K562 (cell line): ENCODE data around the gene CEBPE. TPM values are rescaled to one million over a fixed set of nuclear protein-coding genes. Genes with fewer than 3 reads are reported as not detected.
A peak's percentile ranks its signal among the peaks of the same experiment; 100 is the strongest.

Source experiments
- ELF1 ChIP-seq: fragments of 200-800 bp; sonication (Bioruptor generic); IDR thresholded peaks from 2 replicates; pipeline ENCODE4 v1.6.1; 2016; ENCODE audit warnings: missing genetic modification characterization, missing compliant biosample characterization
- ERF ChIP-seq: fragments of 450-650 bp; formaldehyde crosslinking; IDR thresholded peaks from 2 replicates; pipeline ENCODE4 v1.4.0; 2020; ENCODE audit warnings: mild to moderate bottlenecking, mixed read lengths
- GABPB2 ChIP-seq: fragments of 250-450 bp; sonication (Bioruptor Pico); conservative IDR thresholded peaks from 2 replicates; pipeline ENCODE4 v1.5.1; 2021; ENCODE audit warnings: mild to moderate bottlenecking
- NFIX ChIP-seq: fragments of 250-450 bp; sonication (Bioruptor Pico); IDR thresholded peaks from 2 replicates; pipeline ENCODE4 v1.4.0; 2020; ENCODE audit warnings: low read depth, mild to moderate bottlenecking, moderate library complexity
- PHF20 ChIP-seq: fragments of 450-650 bp; IDR thresholded peaks from 2 replicates; pipeline ENCODE4 v1.6.1; 2018; ENCODE audit not compliant: partially characterized antibody
- SPI1 ChIP-seq: IDR thresholded peaks from 2 replicates; pipeline ENCODE4 v1.6.1; 2011; ENCODE audit warnings: low read depth, low read length, control low read depth, borderline replicate concordance
- STAG1 ChIP-seq: sonication (generic); formaldehyde crosslinking; IDR thresholded peaks from 2 replicates; pipeline ENCODE4 v1.5.0; 2020; ENCODE audit warnings: missing genetic modification reagents, borderline replicate concordance
- ZNF785 ChIP-seq: fragments of 250-450 bp; sonication (Bioruptor Pico); IDR thresholded peaks from 2 replicates; pipeline ENCODE4 v1.4.0; 2020; ENCODE audit warnings: mild to moderate bottlenecking
- polyA plus RNA-seq, 8 experiments: library from polyadenylated mRNA; depleted of rRNA in 4 of 8; stranded (reverse) in 5 of 8; unstranded in 3 of 8; fragments of >200 nt; fragmentation: Nextera tagmentation in 2 of 8; fragmentation: Illumina TruSeq in 1 of 8; extraction: Ambion mirVana in 2 of 8; extraction: Trizol in 1 of 8; gene quantifications; 2 replicates each; pipeline versions ENCODE4 v1.2.1 to v1.2.3, GENCODE V29; 2011 to 2014; ENCODE audit warnings: inconsistent platforms in 1 of 8, missing spikeins in 1 of 8
- total RNA-seq, 7 experiments: library from RNA; depleted of rRNA in 6 of 7; stranded (reverse); fragments of >200 nt in 6 of 7; fragmentation: Illumina TruSeq in 2 of 7; extraction: Trizol in 2 of 7; gene quantifications; 2 replicates each; pipeline versions ENCODE4 v1.2.1 to v1.2.3, GENCODE V29; 2011 to 2021; ENCODE audit warnings: low replicate concordance in 1 of 7
- TF ChIP-seq, protein P1 (sequence below), 2 experiments: fragments of 450-650 bp; formaldehyde crosslinking in 1 of 2; IDR thresholded peaks; 2 replicates each; pipeline versions ENCODE4 v1.4.0 to v1.6.1; 2014 to 2020; ENCODE audit warnings: mild to moderate bottlenecking in 2 of 2, borderline replicate concordance in 1 of 2, low read depth in 1 of 2
- TF ChIP-seq, protein P2 (sequence below): sonication (generic); formaldehyde crosslinking; IDR thresholded peaks from 2 replicates; pipeline ENCODE4 v1.8.1; 2023; ENCODE audit warnings: mild to moderate bottlenecking, missing genetic modification reagents

The CEBPE gene
- total and polyA plus RNA-seq, 9 of the 15 experiments (the other 6 are each of a cell fraction or from before 2014, with no cell fraction given) = 0.09 to 0.15 (median 0.13) TPM; not detected in 6

DNA sequence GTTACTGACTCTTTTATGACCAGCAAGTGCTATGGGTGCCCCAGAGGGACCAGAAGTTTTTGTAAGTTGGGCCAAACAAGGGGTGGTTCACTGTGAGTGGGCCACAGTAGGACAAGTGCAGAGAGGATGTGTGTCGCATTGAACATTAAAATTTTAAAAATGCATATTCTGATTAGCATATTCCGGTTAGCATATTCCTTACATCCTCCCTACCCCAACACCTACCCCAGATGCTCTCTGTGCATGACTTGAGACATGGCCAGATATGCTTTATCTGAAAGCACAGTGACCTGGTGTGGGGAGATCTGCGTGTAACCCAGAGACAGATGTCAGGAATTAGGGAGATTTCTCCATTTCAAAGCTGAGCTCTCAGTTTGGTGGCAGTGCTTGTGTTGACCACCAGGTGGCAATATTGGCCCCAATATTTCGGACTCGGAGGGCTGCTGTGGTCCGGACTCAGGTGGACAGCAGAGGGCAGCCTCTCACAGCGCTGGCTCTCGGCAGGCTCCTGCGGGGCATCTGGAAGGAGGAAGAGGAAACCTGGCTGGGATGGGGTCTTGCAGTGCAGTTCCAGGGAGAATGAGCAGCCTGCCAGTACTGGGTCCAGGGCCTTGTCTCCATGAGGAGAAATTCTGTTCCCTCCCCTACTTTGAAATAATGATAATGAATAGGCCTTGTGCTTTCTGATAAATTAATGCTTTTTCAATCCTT, 1.6 kb upstream of the CEBPE start (continued):
- TF ChIP-seq, protein P1, sequence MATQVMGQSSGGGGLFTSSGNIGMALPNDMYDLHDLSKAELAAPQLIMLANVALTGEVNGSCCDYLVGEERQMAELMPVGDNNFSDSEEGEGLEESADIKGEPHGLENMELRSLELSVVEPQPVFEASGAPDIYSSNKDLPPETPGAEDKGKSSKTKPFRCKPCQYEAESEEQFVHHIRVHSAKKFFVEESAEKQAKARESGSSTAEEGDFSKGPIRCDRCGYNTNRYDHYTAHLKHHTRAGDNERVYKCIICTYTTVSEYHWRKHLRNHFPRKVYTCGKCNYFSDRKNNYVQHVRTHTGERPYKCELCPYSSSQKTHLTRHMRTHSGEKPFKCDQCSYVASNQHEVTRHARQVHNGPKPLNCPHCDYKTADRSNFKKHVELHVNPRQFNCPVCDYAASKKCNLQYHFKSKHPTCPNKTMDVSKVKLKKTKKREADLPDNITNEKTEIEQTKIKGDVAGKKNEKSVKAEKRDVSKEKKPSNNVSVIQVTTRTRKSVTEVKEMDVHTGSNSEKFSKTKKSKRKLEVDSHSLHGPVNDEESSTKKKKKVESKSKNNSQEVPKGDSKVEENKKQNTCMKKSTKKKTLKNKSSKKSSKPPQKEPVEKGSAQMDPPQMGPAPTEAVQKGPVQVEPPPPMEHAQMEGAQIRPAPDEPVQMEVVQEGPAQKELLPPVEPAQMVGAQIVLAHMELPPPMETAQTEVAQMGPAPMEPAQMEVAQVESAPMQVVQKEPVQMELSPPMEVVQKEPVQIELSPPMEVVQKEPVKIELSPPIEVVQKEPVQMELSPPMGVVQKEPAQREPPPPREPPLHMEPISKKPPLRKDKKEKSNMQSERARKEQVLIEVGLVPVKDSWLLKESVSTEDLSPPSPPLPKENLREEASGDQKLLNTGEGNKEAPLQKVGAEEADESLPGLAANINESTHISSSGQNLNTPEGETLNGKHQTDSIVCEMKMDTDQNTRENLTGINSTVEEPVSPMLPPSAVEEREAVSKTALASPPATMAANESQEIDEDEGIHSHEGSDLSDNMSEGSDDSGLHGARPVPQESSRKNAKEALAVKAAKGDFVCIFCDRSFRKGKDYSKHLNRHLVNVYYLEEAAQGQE (IDR thresholded peaks at IDR 0.05; ENCODE audit: borderline replicate concordance) = peak; percentile 99
- TF ChIP-seq, protein P1 (CRISPR knock-in tag; IDR thresholded peaks at IDR 0.05; ENCODE audit: low read depth) = no peak
- TF ChIP-seq GABPB2 (no peak), ERF (CRISPR knock-in tag) (no peak), ZNF785 (no peak), ELF1 (tag) (no peak), NFIX (CRISPR knock-in tag) (no peak), SPI1 (peak; percentile 67; the same call in 1 of the 2 replicates), STAG1 (CRISPR knock-in tag) (peak; percentile 97), PHF20 (no peak)
- TF ChIP-seq, protein P2, sequence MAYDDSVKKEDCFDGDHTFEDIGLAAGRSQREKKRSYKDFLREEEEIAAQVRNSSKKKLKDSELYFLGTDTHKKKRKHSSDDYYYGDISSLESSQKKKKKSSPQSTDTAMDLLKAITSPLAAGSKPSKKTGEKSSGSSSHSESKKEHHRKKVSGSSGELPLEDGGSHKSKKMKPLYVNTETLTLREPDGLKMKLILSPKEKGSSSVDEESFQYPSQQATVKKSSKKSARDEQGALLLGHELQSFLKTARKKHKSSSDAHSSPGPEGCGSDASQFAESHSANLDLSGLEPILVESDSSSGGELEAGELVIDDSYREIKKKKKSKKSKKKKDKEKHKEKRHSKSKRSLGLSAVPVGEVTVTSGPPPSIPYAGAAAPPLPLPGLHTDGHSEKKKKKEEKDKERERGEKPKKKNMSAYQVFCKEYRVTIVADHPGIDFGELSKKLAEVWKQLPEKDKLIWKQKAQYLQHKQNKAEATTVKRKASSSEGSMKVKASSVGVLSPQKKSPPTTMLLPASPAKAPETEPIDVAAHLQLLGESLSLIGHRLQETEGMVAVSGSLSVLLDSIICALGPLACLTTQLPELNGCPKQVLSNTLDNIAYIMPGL (CRISPR knock-in tag) = no peak
- TF ChIP-seq, all 486 proteins: peak for 108
